DMS79 treated with DMSO at 0.1 percent for 48 hours (cell line): ENCODE measurements around the gene UPK1A.

Experiments
- DNase-seq: peaks from one replicate; lab custom pipeline; 2025; lab: John Stamatoyannopoulos, UW

Gene UPK1A

DNA sequence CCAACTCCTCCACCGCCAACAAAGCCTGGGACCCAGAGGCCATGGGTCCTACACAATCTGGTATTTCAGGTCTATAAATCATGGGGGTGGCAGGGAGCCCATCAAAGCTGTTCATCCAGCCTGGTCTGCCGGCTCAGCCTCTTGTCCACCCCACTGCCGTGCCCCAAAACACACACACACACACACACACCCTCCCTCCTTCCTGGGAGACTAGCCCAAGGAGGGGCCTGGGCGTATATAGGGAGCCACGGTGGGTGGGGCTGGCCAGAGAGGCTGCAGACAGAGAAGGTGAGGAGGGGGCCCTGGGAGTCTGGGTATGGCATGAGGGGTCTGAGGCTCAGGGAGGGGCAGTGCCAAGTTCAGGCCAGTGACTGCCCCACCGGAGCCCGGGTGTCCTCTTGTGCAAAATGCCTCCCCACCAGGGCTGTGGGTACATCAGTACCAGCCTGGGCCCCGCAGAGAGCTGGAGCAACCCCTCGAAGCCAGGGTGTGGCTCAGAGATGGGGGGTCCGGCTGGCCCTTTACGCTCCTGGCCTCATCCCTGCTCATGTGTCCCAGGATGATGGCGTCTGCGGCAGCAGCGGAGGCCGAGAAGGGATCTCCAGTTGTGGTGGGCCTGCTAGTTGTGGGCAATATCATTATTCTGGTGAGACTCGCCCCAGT is at the start of gene UPK1A:
UPK1A (plus strand) TSS at position 267 of the 663 bp plus-strand sequence; CDS start at position 563, 296 bp downstream.
- no peak for DNase-seq

DNA sequence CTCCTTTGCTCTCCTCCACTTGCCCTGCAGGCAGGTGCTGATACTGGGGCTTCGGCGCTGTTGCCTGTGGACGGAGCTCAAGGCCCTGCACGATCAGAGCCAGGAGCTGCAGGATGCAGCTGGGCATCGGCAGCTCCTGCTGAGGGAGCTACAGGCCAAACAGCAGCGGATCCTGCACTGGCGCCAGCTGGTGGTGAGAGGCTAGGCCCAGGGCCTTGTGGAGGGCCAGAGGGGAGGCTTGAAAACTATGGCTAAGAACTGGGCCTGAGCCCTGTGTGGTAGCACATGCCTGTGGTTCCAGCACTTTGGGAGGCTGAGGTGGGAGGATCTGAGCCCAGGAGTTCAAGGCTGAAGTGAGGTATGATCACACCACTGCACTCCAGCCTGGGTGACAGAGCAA is 47.5 kb upstream of the UPK1A start:
- no peak for DNase-seq

DNA sequence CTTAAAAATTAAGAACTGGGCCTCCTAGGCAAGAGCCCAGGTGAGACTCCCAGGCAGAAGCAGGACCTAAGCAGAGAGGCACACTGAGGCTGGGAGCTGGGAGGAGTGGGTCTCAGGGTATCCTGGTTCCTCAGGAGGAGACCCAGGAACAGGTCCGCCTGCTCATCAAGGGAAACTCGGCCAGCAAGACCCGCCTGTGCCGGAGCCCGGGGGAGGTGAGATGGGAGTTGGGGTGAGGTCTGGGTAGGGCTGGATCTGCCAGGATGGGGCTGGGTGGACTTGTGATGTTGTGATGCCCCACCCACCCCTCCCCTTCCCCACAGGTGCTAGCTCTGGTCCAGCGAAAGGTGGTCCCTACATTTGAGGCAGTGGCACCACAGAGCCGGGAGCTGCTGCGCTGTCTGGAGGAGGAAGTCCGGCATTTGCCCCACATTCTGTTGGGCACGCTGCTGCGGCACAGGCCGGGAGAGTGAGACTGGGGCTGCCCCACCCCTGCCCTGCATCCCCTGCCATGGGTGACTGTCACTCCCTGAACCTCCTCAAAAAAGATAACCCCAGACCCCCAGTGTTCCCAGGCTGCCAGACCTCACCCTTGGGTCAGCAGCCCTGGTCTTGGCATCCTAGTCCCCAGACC is 46.9 kb upstream of the UPK1A start:
- no peak for DNase-seq

DNA sequence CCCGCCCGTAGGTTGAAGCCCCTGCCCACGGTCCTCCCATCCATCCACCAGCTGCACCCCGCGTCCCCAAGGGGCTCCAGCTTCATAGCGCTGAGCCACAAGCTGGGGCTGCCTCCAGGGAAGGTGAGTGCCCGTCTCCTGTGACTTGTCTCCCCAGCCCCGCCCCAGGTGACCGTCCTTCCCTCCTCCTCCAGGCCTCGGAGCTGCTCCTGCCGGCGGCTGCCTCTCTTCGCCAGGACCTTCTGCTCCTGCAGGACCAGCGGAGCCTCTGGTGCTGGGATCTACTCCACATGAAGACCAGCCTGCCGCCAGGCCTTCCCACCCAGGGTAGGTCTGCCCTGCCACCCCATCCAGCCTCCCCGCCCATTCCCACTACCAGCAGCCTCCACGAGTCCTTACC is 46.3 kb upstream of the UPK1A start:
- no peak for DNase-seq

DNA sequence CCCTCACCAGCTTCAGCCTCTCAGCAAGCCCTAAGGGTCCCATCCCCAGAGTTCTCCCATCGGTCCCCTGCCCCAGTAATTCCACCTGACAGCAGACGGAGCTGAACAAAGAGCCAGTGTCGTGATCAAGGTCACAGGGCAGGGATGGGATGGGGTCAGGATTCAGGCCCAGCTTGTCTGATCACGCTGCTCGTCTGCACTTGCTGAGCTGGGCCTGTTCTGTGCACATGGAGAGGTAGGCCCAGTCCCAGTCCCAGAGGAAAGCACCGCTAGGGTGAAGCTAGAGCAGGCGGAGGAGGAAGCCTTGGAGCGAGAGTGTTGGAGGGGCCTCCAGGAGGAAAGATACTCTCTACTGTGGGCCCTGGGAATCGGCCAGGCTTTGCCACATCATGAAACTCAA is 44.6 kb upstream of the UPK1A start:
- DNase-seq, result no peak

DNA sequence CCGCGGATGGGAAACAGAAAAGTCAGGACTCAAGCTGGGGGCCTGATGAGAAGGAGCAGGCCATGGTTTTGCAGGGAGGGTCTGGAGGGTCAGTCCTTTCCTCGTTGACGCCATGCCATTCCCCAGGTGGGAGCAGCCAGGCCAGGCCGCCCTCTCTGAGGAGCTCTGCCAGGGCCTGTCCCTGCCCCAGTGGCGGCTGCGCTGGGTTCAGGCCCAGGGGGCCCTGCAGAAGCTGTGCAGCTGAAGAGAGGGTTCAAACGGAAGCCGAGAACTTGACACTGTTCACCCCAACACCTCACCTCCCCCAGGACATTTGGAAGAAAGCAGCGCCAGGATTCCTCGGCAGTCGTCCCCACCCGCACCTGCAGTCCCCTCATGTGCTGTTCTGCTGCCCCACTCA is 43.6 kb upstream of the UPK1A start:
- DNase-seq, result no peak

DNA sequence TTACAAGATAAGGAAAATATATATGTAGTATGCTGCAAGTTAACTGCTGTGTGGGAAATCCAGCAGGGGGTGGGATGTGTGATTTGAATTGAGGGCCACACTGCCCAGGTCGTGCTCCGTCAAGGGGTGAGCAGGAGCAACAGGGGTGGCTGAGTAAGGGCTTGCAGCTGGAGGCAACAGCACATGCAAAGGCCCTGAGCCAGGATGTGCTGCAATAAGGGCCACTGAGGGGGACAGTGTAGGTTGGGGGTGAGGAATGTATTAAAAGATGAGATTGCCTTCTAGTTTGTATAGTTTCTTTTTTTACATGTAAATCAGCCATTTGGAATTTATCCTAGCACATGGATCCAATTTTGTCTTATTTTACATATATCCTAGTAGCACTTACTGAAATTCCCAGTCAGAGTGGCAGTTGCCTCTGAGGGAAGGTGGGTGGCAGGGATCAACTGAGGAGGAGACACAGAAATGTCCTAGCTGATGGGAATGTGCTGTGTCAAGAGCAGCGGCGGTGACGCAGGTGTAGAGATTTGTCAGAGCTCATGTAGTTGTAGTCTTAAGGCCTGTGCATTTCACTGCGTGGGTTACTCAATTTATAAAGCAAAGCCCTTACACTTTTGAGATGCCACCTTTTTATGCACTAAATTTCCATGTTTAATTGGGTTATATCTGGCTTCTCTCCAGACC is 42.8 kb upstream of the UPK1A start:
- no peak for DNase-seq

DNA sequence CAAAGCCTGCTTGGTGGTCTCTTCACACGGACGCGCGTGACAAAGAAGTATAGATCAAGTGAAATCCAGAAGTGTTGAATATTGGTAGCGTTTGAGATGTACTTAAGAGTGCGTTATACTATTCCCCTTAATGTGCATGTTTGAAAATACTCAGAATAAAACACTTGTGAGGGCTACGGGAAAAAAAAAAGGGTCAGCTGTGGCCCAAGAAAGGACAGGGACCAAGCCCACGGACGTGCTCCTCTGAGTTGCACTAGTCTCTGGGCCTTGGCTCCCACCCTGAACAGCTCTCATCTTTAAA is 38.1 kb upstream of the UPK1A start:
- no peak for DNase-seq

DNA sequence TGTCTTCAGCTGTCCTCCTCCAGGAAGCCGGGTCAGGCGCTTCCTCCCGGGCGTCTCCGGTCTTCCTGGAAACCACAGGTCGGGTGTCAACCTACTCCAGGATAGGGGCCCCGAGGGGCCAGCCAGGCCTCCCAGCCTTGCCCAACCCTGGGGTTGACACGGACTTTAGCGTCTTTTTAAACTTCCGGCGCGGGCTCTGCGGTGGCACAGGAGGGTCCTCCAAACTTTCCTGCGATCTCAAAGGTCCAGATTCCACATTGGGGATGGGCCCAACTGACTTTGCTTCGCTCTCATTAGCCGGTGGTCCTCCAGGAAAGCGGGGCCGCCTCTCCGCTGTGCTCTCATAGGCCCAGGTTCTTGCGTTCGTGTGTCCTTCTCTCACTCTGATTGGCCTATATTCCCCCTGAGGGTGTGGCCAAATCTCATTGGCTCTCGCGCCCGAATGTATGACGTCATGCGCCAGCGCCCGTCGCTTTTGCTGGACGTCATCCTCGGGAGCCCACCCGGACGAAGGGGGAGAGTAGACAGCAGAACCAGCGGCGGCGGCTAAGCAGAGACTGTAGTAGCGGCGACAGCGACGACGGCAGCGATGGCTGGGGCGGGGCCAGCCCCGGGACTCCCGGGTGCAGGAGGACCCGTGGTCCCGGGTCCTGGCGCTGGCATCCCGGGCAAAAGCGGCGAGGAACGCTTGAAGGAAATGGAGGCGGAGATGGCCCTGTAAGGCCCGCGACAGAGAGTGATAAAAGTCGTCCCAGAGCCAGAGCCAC is 37.6 kb upstream of the UPK1A start, which contains the start of gene RBM42:
RBM42 (plus strand) TSS at position 472 of the 767 bp plus-strand sequence; CDS start at position 590, 118 bp downstream.
- DNase-seq, result peak; percentile 96

DNA sequence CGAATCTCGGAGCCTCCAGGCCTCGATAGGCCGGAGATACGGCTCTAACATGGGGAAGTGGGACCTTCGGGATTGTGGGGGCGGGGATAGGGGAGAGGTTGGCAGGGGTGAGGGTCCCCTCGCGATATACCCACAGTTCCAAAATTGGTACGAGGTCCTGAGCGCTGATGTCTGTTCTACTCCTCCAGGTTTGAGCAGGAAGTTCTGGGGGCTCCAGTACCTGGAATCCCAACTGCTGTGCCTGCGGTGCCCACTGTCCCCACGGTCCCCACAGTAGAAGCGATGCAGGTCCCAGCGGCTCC is 37.0 kb upstream of the UPK1A start:
- no peak for DNase-seq

DNA sequence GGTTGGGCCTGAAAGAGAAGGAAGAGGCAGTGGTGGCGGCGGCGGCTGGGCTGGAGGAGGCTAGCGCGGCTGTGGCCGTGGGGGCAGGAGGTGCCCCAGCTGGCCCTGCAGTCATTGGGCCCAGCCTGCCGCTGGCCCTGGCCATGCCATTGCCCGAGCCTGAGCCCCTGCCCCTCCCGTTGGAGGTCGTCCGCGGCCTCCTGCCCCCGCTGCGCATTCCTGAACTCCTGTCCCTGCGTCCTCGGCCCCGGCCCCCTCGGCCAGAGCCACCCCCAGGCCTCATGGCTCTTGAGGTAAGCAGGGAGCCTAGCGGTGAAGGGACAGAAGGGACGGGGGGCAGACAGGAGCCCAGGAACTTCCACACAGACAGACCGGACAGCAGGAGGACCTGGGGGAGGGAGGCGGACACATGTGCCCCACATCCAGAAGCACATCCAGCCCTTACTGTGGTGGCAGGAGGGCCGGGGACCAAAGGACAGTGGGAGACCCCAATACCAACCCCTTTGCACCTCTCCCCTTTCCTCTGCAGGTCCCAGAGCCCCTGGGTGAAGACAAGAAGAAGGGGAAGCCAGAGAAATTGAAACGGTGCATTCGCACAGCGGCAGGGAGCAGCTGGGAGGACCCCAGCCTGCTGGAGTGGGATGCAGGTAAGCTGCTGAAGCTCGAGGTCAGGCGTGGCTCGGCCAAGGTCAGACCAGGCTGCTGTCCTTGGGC is 32.4 kb upstream of the UPK1A start:
- no peak for DNase-seq

DNA sequence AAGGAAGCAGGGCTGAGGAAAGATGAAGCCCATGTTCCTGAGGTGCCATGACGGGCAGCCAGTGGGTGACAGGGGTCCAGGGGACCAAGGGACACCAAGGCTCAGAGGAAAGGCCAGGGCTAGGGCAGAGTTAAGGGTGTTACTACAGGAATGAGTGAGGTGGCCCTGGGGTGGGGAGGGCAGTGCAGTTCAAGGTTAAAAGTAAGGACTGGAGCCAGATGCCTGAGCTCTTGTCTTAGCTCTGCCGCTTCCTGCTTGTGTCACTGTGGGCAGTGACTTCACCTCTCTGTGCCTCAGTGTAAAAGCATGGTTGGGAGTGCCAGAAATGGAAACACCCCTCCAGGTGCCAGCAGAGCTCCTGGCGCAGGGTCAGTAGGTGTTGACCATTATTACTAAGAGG is 29.7 kb upstream of the UPK1A start:
- no peak for DNase-seq

DNA sequence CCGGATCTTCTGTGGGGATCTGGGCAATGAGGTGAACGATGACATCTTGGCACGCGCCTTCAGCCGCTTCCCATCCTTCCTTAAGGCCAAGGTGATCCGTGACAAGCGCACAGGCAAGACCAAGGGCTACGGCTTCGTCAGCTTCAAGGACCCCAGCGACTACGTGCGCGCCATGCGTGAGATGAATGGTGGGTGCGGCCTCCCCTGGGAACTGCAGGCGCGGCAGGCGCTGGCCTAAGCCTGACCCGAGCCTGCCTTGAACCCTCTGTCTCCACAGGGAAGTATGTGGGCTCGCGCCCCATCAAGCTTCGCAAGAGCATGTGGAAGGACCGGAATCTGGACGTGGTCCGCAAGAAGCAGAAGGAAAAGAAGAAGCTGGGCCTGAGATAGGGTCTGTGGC is 29.2 kb upstream of the UPK1A start:
- DNase-seq, result no peak

DNA sequence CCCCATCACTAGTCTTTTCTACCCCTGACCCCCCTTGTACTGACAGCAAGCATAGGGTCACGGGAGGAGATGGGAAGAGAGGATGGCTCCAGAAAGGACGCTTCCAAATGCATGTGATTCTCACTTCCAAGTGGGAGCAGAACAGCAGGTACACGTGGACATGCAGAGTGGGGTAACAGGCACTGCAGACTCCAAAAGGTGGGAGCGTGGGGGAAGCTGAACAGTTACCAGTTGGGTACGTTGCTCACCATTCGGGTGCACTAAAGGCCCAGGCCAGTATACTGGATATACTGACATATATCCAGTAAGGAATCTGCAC is 27.0 kb upstream of the UPK1A start:
- no peak for DNase-seq

DNA sequence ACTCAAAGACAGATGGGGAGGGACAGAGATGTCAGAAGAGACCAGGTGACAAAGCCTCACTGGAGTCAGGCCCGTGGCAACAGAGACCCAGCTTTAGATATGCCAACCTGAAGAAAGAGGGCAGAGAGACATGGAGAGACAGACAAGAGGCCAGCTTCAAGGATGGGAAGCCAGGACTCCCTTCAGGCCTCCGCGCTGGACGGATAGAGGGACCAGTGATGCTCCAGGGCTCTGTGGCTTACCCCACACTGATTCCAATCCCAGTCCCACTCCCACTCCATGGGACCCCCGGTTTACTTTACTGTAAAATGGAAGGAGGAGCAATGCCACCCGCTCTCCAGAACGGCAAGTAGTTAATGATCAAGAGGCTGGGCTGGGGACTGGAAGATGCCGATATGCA is 26.5 kb upstream of the UPK1A start:
- DNase-seq, result no peak

DNA sequence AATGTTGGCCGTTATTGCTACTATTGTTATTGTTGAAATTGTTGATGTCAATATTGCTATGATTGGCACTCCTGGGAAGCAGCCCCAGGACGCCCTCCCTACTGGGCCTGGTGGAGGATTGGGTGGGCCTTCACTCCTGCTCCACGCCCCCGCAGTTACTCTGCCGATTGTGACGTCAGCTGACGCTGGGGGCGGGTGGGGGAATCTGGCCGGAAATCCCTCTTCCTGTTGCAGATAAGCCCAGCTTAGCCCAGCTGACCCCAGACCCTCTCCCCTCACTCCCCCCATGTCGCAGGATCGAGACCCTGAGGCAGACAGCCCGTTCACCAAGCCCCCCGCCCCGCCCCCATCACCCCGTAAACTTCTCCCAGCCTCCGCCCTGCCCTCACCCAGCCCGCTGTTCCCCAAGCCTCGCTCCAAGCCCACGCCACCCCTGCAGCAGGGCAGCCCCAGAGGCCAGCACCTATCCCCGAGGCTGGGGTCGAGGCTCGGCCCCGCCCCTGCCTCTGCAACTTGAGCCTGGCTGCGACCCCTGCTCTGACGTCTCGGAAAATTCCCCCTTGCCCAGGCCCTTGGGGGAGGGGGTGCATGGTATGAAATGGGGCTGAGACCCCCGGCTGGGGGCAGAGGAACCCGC is 24.7 kb upstream of the UPK1A start, which contains the start of gene ETV2:
ETV2 (plus strand) TSS at position 231 of the 637 bp plus-strand sequence. CDS start 716 bp downstream, outside the sequence.
- no peak for DNase-seq

DNA sequence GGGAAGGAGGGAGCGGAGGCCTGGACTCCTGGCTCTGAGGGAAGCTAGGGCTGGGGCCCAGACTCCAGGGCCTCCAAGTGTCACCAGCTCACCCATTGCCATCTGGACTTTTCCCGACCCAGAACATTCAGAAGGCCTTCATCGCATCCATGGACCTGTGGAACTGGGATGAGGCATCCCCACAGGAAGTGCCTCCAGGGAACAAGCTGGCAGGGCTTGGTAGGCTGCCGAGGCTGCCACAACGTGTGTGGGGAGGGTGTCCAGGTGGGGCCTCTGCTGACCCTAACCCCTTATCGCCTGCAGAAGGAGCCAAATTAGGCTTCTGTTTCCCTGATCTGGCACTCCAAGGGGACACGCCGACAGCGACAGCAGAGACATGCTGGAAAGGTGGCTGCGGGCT is 24.0 kb upstream of the UPK1A start:
- no peak for DNase-seq

DNA sequence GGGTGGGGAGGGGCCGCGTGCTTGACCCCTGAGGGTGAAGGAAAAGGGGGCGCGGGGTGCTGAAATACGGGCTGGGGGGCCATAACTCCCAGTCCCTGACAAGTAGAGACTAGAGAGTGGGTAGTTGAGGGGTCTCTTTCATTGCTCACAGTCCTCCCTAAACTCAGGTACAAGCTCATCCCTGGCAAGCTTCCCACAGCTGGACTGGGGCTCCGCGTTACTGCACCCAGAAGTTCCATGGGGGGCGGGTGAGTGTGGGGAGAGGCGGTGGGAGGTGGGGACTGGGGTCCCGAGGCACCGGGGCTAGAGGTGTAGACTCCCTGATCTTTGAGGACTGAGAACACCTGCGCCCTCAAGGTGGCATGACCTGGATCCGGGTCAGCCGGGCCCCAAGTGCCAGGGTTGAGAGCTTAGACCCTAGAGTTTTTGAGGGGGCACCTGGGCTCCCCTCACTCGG is 23.5 kb upstream of the UPK1A start:
- DNase-seq, result peak; percentile 28

DNA sequence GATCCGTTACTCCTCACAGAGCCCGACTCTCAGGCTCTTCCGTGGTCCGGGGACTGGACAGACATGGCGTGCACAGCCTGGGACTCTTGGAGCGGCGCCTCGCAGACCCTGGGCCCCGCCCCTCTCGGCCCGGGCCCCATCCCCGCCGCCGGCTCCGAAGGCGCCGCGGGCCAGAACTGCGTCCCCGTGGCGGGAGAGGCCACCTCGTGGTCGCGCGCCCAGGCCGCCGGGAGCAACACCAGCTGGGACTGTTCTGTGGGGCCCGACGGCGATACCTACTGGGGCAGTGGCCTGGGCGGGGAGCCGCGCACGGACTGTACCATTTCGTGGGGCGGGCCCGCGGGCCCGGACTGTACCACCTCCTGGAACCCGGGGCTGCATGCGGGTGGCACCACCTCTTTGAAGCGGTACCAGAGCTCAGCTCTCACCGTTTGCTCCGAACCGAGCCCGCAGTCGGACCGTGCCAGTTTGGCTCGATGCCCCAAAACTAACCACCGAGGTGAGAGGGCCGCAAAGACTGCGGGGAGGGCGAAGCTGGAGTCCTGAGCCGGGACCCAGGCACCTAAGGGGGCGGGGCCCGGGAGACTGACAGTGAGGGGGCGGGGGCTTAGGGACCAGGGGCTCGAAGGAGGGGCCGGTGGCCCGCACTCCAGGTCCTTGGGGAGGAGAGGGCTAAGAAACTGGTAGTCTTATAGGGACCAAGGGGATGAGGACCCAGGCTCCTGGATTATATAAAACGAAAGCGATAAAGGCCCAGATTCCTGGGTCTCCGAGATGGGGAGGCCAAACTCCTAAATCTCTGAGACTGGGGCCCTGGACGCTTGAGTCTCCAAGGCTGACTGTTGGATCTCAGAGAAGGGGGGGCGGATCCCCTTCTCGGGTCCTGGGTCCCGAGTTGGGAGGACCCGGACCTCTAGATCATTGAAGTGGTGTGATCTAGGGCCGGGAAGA is 22.8 kb upstream of the UPK1A start:
- peak; percentile 84 for DNase-seq

DNA sequence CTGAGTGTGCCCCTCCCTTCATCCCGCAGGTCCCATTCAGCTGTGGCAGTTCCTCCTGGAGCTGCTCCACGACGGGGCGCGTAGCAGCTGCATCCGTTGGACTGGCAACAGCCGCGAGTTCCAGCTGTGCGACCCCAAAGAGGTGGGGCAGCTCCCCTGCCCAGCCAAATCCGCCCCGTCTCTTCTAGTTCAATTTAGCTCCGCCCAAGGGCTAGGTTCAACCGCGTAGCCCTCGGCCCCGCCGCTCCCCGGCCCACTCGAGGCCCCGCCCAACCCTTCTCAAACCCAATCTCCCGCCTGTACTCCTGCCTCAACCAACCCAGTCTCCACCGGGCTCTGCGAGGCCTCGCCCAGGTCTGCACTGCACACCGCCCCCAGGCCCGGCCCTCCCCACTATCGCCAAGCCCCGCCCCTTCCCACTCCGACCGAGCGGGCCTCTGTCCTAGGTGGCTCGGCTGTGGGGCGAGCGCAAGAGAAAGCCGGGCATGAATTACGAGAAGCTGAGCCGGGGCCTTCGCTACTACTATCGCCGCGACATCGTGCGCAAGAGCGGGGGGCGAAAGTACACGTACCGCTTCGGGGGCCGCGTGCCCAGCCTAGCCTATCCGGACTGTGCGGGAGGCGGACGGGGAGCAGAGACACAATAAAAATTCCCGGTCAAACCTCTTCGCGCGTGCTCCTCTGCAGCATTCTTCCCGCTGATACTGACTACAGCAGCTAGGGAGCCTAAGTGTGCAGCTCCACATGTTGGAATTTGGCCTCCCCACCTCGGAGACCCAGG is 21.9 kb upstream of the UPK1A start:
- peak; percentile 93 for DNase-seq
